Heart right ventricle (tissue), 16 donors: ENCODE measurements around the gene CTTNBP2. TPM values are rescaled to one million over a fixed set of nuclear protein-coding genes. Genes with fewer than 3 reads are reported as not detected.

ENCODE experiments used
- ATAC-seq, 8 donors: fragments of 200-7000 bp; cut with Tn5 transposase; one replicate each; pipeline ENCODE4 v1.9.1; 2020; ENCODE audit warnings: mild to moderate bottlenecking in 8 of 8, moderate library complexity in 8 of 8, moderate number of reproducible peaks in 1 of 8
- DNase-seq, 2 donors: peaks; one replicate each; pipeline ENCODE4 v3.0.0-alpha.2; 2020
- H3K27ac ChIP-seq, 10 donors: fragments of 200-600 bp; sonication (generic) in 2 of 10; one replicate each; pipeline versions ENCODE4 v1.5.0 to v1.8.0; 2020 to 2022; ENCODE audit warnings: mild to moderate bottlenecking in 3 of 10
- H3K27me3 ChIP-seq, 7 donors: fragments of 200-600 bp; one replicate each; pipeline ENCODE4 v1.8.0; 2021 to 2022; ENCODE audit warnings: mild to moderate bottlenecking in 2 of 7
- H3K36me3 ChIP-seq, 9 donors: fragments of 200-600 bp; sonication (generic) in 1 of 9; one replicate each; pipeline versions ENCODE4 v1.5.0 to v1.8.0; 2020 to 2022; ENCODE audit warnings: mild to moderate bottlenecking in 2 of 9
- H3K4me1 ChIP-seq, 9 donors: fragments of 200-600 bp; sonication (generic) in 1 of 9; one replicate each; pipeline versions ENCODE4 v1.5.0 to v1.8.0; 2020 to 2022; ENCODE audit warnings: mild to moderate bottlenecking in 4 of 9
- H3K4me3 ChIP-seq, 10 donors: fragments of 200-600 bp; sonication (generic) in 2 of 10; one replicate each; pipeline versions ENCODE4 v1.5.0 to v1.8.0; 2020 to 2022; ENCODE audit warnings: mild to moderate bottlenecking in 7 of 10, moderate library complexity in 2 of 10
- H3K9me3 ChIP-seq, 11 donors: fragments of 200-600 bp in 10 of 11; sonication (generic) in 2 of 11; one replicate each; pipeline versions ENCODE4 v1.5.0 to v1.8.0; 2013 to 2022; ENCODE audit warnings: mild to moderate bottlenecking in 2 of 11, control low read depth in 1 of 11, moderate library complexity in 1 of 11
- CTCF ChIP-seq, 9 donors: fragments of 200-600 bp; sonication (generic) in 2 of 9; IDR thresholded peaks; one replicate each; pipeline versions ENCODE4 v1.5.0 to v1.8.0; 2021 to 2022; ENCODE audit warnings: antibody characterized with exemption in 9 of 9, mild to moderate bottlenecking in 5 of 9, moderate library complexity in 1 of 9
- WGBS, 2 donors: extraction: QIAGEN DNeasy Blood & Tissue Kit; methylation state at CpG; one replicate each; pipeline ENCODE4 v1.1.7; 2013; ENCODE audit warnings: inconsistent platforms in 1 of 2; 5-methylcytosine and 5-hydroxymethylcytosine counted together
- intact Hi-C, 10 donors: fragments of 100-400 bp; cut with DNase I; formaldehyde crosslinking; loops; one replicate each; pipeline versions ENCODE4 v1.11.1 to v1.14.2; 2022
- polyA plus RNA-seq, 2 donors: library from polyadenylated mRNA; stranded (reverse); fragments of 200-250 nt; gene quantifications; one replicate each; pipeline ENCODE4 v1.2.3, GENCODE V29; 2013
- total RNA-seq, 10 donors: library from RNA; stranded (reverse); fragmentation: NEBNext Ultra II Directional in 3 of 10; extraction: Animal tissue kit (Norgen Biotek cat#: 25700) in 3 of 10; gene quantifications; one replicate each; pipeline versions ENCODE4 v1.2.1 to v1.2.4, GENCODE V29; 2021 to 2023
- donor health status: Arrhythmogenic right ventricular cardiomyopathy.
- donor health status: ischemic (EF 13 %, LVEDD 7.1; RV severe dilation, severe dysfunction).
- donor health status: healthy with polysubstance abuse.
- donor health status: DM: no; HTN: yes; CAD: no.
- donor health status: DM: no; HTN: no; CAD: no.
- donor health status: ischemic (EF 25% LVEDD 6.9; RV normal size, moderate dysfunction).
- donor health status: ischemic (EF 25% LVEDD 5.7; RV mildly dilated, moderate dysfunction).
- donor health status: healthy.
- donor health status: DM: yes; HTN: yes; CAD: no.
- donor health status: Ischemic cardiomyopathy.
- donor health status: ischemic (EF 35%, LVEDD 5.7; RV mildly dilated, moderate dysfunction).
- donor health status: nonischemic (EF 11% LVEDD 7.7; RV severe dilation, severe dysfunction).
- donor health status: DM: yes; HTN: yes; CAD: no.
- donor health status: PGD.
- donor health status: ischemic (EF 29% LVEDD 5.4; RV normal size, mild dysfunction).
- donor health status: nonischemic (EF 23%, LVEDD 6.1; RV moderate dilation, normal function).

CTTNBP2 gene
- total and polyA plus RNA-seq, 12 donors: 0.41 to 2.0 (median 0.97) TPM

- Histone ChIP-seq H3K9me3 (no peaks in the 10 kb centered on the region), H3K27me3 (no peaks in the 10 kb centered on the region), H3K27ac (no peak overlapping the region), H3K36me3 (no peaks in the 10 kb centered on the region), H3K4me3 (no peak overlapping the region), H3K4me1 (peaks cover 0 to 6% (median 0%) of the 10 kb centered on the region in 9 donors)
- intact Hi-C loops: loop anchor here in 4 of 10 donors (5.0 to 10.0 kb wide), 3 partner anchors 188 to 215 kb away; partner anchors contain the start of gene CFTR (in 1 of the 4)
- no peak for TF ChIP-seq CTCF (IDR thresholded peaks at IDR 0.05)
- no peak for ATAC-seq
- DNase-seq: no peak
- 64 to 77% methylated on average over 1 of the region's 1 CpG for WGBS, 2 donors
These were observed 200.8 kb downstream of the CTTNBP2 start for GRCh38 chr7:117672453-117672852.

GRCh38 chr7:117669818-117670217, 203.4 kb downstream of the CTTNBP2 start:
- intact Hi-C loops: loop anchor here in 4 of 10 donors (5.0 to 10.0 kb wide), 3 partner anchors 185 to 213 kb away; partner anchors contain the start of gene CFTR (in 1 of the 4)
- Histone ChIP-seq H3K4me3 (no peak overlapping the region), H3K4me1 (peaks cover 0 to 6% (median 0%) of the 10 kb centered on the region in 9 donors), H3K9me3 (no peaks in the 10 kb centered on the region), H3K36me3 (no peaks in the 10 kb centered on the region), H3K27me3 (no peaks in the 10 kb centered on the region), H3K27ac (no peak overlapping the region)
- ATAC-seq (no peak), DNase-seq (no peak)
- 61 to 72% methylated on average over 4 of the region's 4 CpGs for WGBS, 2 donors
- TF ChIP-seq CTCF (IDR thresholded peaks at IDR 0.05): no peak

GRCh38 chr7:117667456-117667855, 205.8 kb downstream of the CTTNBP2 start:
- no peaks in the 10 kb centered on the region for H3K9me3 ChIP-seq
- no peak overlapping the region for H3K27ac ChIP-seq
- H3K4me1 ChIP-seq: no peaks in the 10 kb centered on the region
- 71 to 82% methylated on average over 2 of the region's 2 CpGs for WGBS, 2 donors
- intact Hi-C loops: no loop called here
- H3K36me3 ChIP-seq: no peaks in the 10 kb centered on the region
- no peak overlapping the region for H3K4me3 ChIP-seq
- ATAC-seq (no peak), DNase-seq (no peak)
- no peak for TF ChIP-seq CTCF (IDR thresholded peaks at IDR 0.05)
- no peaks in the 10 kb centered on the region for H3K27me3 ChIP-seq

- Histone ChIP-seq H3K4me3 (no peak overlapping the region), H3K27ac (no peak overlapping the region), H3K27me3 (no peaks in the 10 kb centered on the region), H3K36me3 (no peaks in the 10 kb centered on the region), H3K4me1 (no peaks in the 10 kb centered on the region), H3K9me3 (no peaks in the 10 kb centered on the region)
- 85 to 91% methylated on average over 6 of the region's 6 CpGs for WGBS, 2 donors
- ATAC-seq: no peak
- no peak for DNase-seq
- TF ChIP-seq CTCF (IDR thresholded peaks at IDR 0.05): no peak
- intact Hi-C loops: no loop called here
These were observed 206.6 kb downstream of the CTTNBP2 start for GRCh38 chr7:117666689-117667088.
